Measurements from ENCODE around the gene UTS2B.

DNA sequence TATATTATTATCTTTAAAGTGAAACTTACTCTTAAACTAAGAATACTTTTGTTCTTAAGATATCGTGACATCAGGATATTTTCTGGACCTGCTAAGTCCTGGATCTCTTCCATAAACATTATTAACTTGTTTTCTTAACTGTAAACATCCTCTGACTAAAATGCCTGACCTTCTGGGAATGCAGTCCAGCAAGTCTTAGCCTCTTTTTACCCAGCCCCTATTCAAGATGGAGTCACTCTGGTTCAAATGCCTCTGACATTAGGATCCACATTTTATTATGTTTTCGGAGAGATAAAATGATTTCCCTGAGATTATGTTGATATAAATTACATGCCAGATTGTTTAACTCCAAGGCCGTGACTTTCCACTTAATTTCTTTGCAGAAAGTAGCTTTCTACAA lies 93.7 kb downstream of the UTS2B start:
- TF ChIP-seq, protein P1, sequence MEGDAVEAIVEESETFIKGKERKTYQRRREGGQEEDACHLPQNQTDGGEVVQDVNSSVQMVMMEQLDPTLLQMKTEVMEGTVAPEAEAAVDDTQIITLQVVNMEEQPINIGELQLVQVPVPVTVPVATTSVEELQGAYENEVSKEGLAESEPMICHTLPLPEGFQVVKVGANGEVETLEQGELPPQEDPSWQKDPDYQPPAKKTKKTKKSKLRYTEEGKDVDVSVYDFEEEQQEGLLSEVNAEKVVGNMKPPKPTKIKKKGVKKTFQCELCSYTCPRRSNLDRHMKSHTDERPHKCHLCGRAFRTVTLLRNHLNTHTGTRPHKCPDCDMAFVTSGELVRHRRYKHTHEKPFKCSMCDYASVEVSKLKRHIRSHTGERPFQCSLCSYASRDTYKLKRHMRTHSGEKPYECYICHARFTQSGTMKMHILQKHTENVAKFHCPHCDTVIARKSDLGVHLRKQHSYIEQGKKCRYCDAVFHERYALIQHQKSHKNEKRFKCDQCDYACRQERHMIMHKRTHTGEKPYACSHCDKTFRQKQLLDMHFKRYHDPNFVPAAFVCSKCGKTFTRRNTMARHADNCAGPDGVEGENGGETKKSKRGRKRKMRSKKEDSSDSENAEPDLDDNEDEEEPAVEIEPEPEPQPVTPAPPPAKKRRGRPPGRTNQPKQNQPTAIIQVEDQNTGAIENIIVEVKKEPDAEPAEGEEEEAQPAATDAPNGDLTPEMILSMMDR (conservative IDR thresholded peaks at IDR 0.05), result no peak
- no peak for TF ChIP-seq EZH2 (IDR thresholded peaks at IDR 0.05; ENCODE audit: low read depth)

Measured in PC-9 (cell line).